Measurements from ENCODE around the gene NUP214. TPM values are rescaled to one million over a fixed set of nuclear protein-coding genes. Genes with fewer than 3 reads are reported as not detected.

Gene NUP214
- total and polyA plus RNA-seq, 2 of the 4 experiments (the other 2 are of a cell fraction) = 7.9 to 13.4 TPM

GRCh38 chr9:131096269-131097125, 28.9 kb upstream of the NUP214 start, which contains the start of gene AIF1L:
Gene AIF1L, plus strand, starts transcription at chr9:131096531. Its CDS starts 99 bp downstream, at chr9:131096630.
- peaks cover 61% of the 10 kb centered on the region for H3K27me3 ChIP-seq (ENCODE audit: control insufficient read depth, insufficient read depth, low read length)
- no peak for DNase-seq

More at GRCh38 chr9:131096269-131097125, 28.9 kb upstream of the NUP214 start, which contains the start of gene AIF1L:
- Histone ChIP-seq H2BK20ac (ENCODE audit: low read depth, low read length) (no peak within 1 kb of the TSS), H3K14ac (replicated peaks; ENCODE audit: low read depth, low read length) (no peak within 1 kb of the TSS), H3K4me3 (ENCODE audit: insufficient read depth, low read depth, low read length) (peak within 1 kb of the TSS; percentile 31), H2BK120ac (ENCODE audit: low read depth, low read length) (no peak within 1 kb of the TSS), H3K23ac (ENCODE audit: low read depth, low read length) (no peak within 1 kb of the TSS; the same call in 1 of the 2 replicates), H2AK9ac (replicated peaks; ENCODE audit: low read depth, low read length, poor library complexity) (peak within 1 kb of the TSS; percentile 42), H3K4ac (ENCODE audit: low read depth, low read length) (no peak within 1 kb of the TSS), H2BK15ac (ENCODE audit: low read depth, low read length) (no peak within 1 kb of the TSS), H4K5ac (ENCODE audit: low read depth, low read length) (no peak within 1 kb of the TSS), H3K79me1 (ENCODE audit: low read depth in 1 of 2, low read length in 2 of 2) (no peaks in the 10 kb centered on the region), H3K56ac (ENCODE audit: extremely low read depth, insufficient read depth, low read length) (no peak within 1 kb of the TSS), H3K9ac (ENCODE audit: low read depth, low read length) (no peak within 1 kb of the TSS), H3K27ac (ENCODE audit: insufficient read depth, low read length) (no peak within 1 kb of the TSS), H4K91ac (ENCODE audit: insufficient read depth, low read depth, low read length) (no peak within 1 kb of the TSS), H3K4me2 (ENCODE audit: low read depth, low read length) (peak within 1 kb of the TSS; percentile 62), H3K9me1 (ENCODE audit: insufficient read depth, low read length) (no peaks in the 10 kb centered on the region), H2AFZ (replicated peaks; ENCODE audit: low read length, poor library complexity) (peak within 1 kb of the TSS; percentile 72), H3K9me3 (ENCODE audit: control insufficient read depth, insufficient read depth, low read length) (0 out of 2 replicates have a peak, but pooled peaks cover 2% of the 10 kb centered on the region), H2AK5ac (ENCODE audit: low read depth, low read length) (no peak within 1 kb of the TSS), H3K36me3 (ENCODE audit: control insufficient read depth, insufficient read depth, low read length) (no peaks in the 10 kb centered on the region), H4K8ac (ENCODE audit: low read depth in 2 of 2, low read length in 2 of 2) (no peak within 1 kb of the TSS), H2BK5ac (ENCODE audit: low read depth, low read length, poor library complexity, severe bottlenecking) (no peak within 1 kb of the TSS), H4K20me1 (ENCODE audit: insufficient read depth, low read length) (no peaks in the 10 kb centered on the region), H3K18ac (ENCODE audit: low read depth, low read length) (no peak within 1 kb of the TSS), H3K4me1 (ENCODE audit: control insufficient read depth, insufficient read depth, low read length) (peaks cover 2% of the 10 kb centered on the region; the same call in 1 of the 2 replicates)
- intact Hi-C loops (cut with micrococcal nuclease) (no loop called here), in situ Hi-C loops (cut with MboI; ENCODE audit: low sequenced_read_pairs) (no loop called here), dilution Hi-C loops (cut with HindIII; ENCODE audit: low sequenced_read_pairs, unreplicated experiment) (no loop called here)
- WGBS, 2 experiments (ENCODE audit: extremely low coverage in 2 of 2, insufficient read length in 1 of 2) = 6% methylated on average over 17 of the region's 99 CpGs; no CpG with 5 or more reads in 1 of the 2 experiments
- ChIA-PET CTCF (no interaction called here), POLR2A (ENCODE audit: unreplicated experiment) (interaction anchor here (0.6 kb wide), 1 partner anchor 1919 kb away, joined by 3 read pairs; no protein-coding TSS in a partner anchor)
- no TSS peak for BruUV-seq (replicated peaks)
- peak; percentile 57 for ATAC-seq (ENCODE audit: low read depth)
- TF ChIP-seq CTCF (conservative IDR thresholded peaks at IDR 0.05; ENCODE audit: low read depth, low read length) (0 out of 2 replicates have a peak, but pooled peaks have one; percentile 9), MXI1 (IDR thresholded peaks at IDR 0.05; ENCODE audit: borderline replicate concordance, low read depth, low read length) (no peak), MAZ (IDR thresholded peaks at IDR 0.05; ENCODE audit: borderline replicate concordance, low read depth, low read length) (peak; percentile 52; the same call in 1 of the 2 replicates), USF2 (IDR thresholded peaks at IDR 0.05; ENCODE audit: low read depth, low read length) (no peak), RFX5 (IDR thresholded peaks at IDR 0.05; ENCODE audit: low read depth, low read length) (no peak), CHD1 (IDR thresholded peaks at IDR 0.05; ENCODE audit: low read depth, low read length) (no peak), POLR2A (IDR thresholded peaks at IDR 0.05; ENCODE audit: low read depth, low read length) (no peak), SMC3 (IDR thresholded peaks at IDR 0.05; ENCODE audit: low read depth, low read length) (no peak), RAD21 (IDR thresholded peaks at IDR 0.05; ENCODE audit: low read length) (no peak), NFE2L2 (IDR thresholded peaks at IDR 0.05; ENCODE audit: low read depth, low read length) (no peak), RCOR1 (IDR thresholded peaks at IDR 0.05; ENCODE audit: insufficient replicate concordance, low read length) (no peak)
